Kidney epithelial cell (primary cell): ENCODE results near the gene SASH1. TPM values are rescaled to one million over a fixed set of nuclear protein-coding genes. Genes with fewer than 3 reads are reported as not detected.

Experiments used
- DNase-seq: peaks from one replicate; pipeline ENCODE4 v3.0.0-alpha.2; 2010; ENCODE audit warnings: low read depth
- H3K27me3 ChIP-seq: 2 replicates; pipeline ENCODE4 v1.6.0; 2011; ENCODE audit warnings: low read length; ENCODE audit not compliant: control insufficient read depth, insufficient read depth
- H3K36me3 ChIP-seq: 2 replicates; pipeline ENCODE4 v1.5.1; 2011; ENCODE audit warnings: low read length; ENCODE audit not compliant: control insufficient read depth, insufficient read depth
- H3K4me3 ChIP-seq: 2 replicates; pipeline ENCODE4 v1.5.1; 2011; ENCODE audit warnings: low read depth, mild to moderate bottlenecking, control low read depth, low read length
- CTCF ChIP-seq: IDR thresholded peaks from 2 replicates; pipeline ENCODE4 v1.5.1; 2011; ENCODE audit warnings: mild to moderate bottlenecking, moderate library complexity, low read length, control low read depth, inconsistent platforms; ENCODE audit not compliant: insufficient read depth, poor library complexity, severe bottlenecking
- total RNA-seq: library from RNA; depleted of rRNA; stranded (reverse); fragments of >200 nt; gene quantifications from 2 replicates; pipeline ENCODE4 v1.2.3, GENCODE V29; 2015

Gene SASH1
- total RNA-seq, 1 donor from 2014 or later: 13.8 TPM

- H3K27me3 ChIP-seq: no peaks in the 10 kb centered on the region
- DNase-seq: no peak
- H3K4me3 ChIP-seq: no peak overlapping the region
- no peak for TF ChIP-seq CTCF
- H3K36me3 ChIP-seq: no peaks in the 10 kb centered on the region
Measured at GRCh38 chr6:148323344-148323743, 19.3 kb upstream of the SASH1 start.

- no peak for DNase-seq
- no peak for TF ChIP-seq CTCF
- no peak overlapping the region for H3K4me3 ChIP-seq
- H3K36me3 ChIP-seq: no peaks in the 10 kb centered on the region
- H3K27me3 ChIP-seq: no peaks in the 10 kb centered on the region
Measured at GRCh38 chr6:148324297-148324985, 18.2 kb upstream of the SASH1 start.

- Histone ChIP-seq H3K36me3 (no peaks in the 10 kb centered on the region), H3K4me3 (no peak overlapping the region), H3K27me3 (no peaks in the 10 kb centered on the region)
- no peak for DNase-seq
- no peak for TF ChIP-seq CTCF
Measured at GRCh38 chr6:148325316-148326068, 17.1 kb upstream of the SASH1 start.

- no peak for DNase-seq
- Histone ChIP-seq H3K36me3 (no peaks in the 10 kb centered on the region), H3K4me3 (no peak overlapping the region), H3K27me3 (no peaks in the 10 kb centered on the region)
- TF ChIP-seq CTCF: no peak
Measured at GRCh38 chr6:148328876-148329555, 13.6 kb upstream of the SASH1 start.

- Histone ChIP-seq H3K36me3 (no peaks in the 10 kb centered on the region), H3K27me3 (no peaks in the 10 kb centered on the region), H3K4me3 (no peak overlapping the region)
- no peak for TF ChIP-seq CTCF
- DNase-seq: no peak
Measured at GRCh38 chr6:148329596-148330381, 12.8 kb upstream of the SASH1 start.
